Measurements from ENCODE around the gene TSPOAP1.

Gene TSPOAP1

DNA sequence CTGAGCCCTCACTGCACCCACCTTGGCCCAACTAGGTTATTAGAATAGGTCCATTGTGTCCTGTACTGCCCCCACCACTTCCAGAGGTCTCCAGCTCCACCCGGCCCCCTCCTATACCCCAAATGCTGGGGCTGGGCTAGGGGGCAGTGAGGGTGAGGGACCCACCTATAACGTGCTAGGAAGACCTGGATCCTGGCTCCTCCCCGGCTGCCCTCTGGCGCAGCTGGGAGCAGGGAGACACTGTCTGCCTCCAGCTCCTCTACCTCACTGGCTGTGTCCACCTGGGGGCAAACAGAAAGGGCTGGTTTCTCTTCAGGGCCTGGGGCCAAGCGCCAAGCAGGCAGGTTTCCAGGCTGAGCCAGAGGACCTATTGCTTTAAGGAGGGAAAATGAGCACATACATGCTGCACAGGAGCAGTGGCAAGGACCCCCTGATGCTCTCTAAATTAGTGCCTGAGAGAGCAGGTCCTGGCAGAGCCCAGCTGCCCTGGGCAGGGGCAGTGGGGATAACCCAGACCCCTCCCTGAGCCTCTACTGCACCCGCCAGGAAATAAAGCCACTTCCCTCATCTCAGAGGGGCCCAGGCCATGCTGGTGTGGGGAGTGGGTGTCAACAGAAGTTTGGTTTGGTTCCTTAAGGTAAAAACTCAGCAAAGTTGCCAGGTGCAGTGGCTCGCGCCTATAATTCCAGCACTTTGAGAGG is 12.2 kb downstream of the TSPOAP1 start:
- DNase-seq = peak; percentile 2

DNA sequence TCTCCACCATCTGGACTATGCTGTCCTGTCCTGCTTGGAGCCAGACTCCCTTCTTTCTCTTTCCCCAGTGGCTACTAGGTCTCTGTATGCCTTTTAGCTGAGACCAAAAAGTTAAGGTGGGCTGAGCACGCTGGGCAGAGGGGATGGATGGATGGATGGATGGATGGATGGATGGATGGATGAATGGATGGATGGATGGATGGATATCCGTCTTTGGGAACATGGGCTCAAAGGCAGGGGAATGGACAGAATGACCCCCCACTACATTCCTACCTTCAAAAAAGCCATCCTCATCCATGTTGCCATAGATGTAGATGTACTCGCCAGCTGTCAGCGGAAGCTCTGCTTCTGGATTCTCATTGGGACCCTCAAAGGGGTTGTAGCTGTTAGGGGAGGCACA is 12.8 kb downstream of the TSPOAP1 start:
- no peak for DNase-seq

DNA sequence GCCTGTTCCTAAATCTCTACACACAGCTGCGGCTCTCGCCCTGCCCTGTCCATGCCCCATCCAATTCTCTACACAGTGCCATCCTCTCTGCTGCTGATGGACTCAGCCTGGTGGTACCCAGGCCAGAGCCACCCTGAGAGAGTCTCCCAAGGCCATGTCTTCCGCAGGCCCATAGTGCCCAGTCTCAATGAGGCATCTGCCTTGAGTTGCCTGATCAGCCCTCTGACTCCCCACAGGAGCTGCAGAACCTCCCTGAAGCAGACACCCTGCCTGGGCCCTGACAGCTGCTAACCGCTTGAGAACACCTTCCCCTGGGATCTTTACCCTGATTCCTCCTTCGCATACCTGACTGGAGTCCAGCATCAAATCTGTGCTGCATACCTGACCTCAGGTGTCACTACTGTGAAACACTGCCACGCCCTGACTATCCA is 13.3 kb downstream of the TSPOAP1 start:
- DNase-seq = peak; percentile 1

DNA sequence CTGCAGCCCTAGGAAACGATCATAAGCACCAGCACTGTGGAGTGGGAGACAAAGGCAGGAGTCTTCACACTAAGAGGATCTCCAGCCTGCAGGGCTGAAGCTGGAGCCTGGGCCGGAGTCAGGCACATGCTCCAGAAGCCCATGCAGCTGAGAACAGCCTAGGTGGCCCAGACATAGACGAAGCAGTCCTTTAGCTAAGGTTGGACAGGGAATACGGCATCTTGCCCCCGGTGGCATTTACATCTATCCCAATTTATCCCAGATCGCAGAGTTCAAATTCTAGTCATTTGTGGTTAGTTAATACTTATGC is 13.9 kb downstream of the TSPOAP1 start:
- DNase-seq = no peak

DNA sequence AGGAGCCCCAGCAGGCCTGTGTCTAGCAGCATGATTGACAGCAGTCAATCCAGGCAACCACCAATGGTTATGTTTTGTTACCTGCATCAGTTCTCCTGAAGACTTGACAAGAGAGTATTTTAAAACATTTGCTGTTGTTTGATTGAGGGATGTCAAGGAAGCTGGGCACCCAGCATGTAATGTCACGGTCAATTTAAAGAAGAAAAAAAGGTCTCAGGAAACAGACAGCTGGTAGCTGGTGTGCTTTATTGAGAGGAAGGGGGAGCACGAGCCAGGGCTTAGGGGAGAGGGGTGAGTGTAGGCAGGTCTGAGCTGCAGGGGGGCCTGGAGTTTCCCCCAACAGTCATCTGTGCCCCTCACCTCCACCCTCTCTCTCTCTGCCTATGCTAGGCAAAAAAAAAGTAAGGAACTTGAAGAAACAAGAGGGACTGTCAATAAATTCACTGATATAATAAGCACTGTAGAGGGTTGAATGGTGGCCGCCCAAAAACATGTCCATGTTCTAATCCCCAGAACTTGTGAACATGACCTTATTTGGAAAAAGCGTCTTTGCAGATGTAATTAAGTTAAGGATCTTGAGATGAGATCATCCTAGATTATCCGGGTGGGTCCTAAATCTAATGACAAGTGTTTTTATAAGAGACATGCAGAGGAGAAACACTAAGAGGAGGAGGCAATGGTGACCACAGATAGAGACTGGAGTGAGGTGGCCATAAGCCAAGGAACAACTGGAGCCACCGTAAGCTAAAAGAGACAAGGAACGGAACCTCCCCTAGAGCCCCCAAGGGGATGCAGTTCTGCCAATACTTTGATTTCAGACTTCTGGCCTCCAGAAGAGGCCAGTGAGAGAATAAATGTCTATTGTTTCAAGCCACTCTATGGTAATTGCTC is 14.5 kb downstream of the TSPOAP1 start:
- DNase-seq = no peak

DNA sequence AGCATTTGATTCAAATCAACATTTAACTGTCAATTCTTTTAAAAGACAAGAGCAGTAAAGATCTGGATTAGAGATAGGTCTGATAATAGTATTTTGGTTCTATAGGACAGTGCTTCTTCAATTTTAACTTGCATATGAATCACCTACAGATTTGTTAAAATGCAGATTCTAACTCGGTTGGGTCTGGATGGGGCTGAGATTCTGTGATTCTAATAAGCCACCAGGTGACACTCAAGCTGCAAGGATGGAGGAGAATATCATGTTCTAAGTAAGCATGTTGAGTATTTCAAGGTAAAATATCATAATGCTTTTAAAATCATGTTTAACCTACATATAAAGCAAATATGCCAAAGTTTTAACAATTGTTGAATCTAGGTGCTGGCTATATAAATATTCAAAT is 15.8 kb downstream of the TSPOAP1 start:
- no peak for DNase-seq

DNA sequence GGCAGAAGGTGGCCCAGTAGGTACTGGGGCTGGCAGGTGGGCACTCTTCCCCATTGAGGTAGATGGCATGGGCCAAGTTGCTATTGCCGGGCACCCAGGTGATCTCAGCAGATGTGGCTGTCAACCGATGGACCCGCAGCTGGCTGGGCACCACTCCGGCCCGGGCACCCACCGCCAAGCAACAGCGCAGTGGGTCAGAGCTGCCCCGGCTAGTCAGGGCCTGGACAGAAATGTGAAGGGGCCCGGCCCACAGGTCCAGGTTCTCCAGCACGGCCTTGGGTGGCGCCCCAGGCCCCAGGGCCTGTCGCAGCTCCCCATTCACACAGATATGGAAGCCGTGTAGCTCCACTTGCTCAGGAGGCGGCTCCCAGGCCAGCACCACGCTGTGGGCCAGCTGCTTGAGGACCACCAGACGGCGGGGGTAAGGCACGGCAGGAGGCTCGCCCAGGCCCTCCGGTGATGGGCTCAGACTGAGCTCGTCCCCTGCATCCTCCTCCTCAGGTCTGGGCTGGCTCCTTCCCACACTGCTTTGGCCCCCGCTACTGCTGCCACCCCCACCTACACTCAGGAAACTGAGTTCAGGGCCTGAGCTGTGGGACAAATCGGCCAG is 16.5 kb downstream of the TSPOAP1 start:
- no peak for DNase-seq

DNA sequence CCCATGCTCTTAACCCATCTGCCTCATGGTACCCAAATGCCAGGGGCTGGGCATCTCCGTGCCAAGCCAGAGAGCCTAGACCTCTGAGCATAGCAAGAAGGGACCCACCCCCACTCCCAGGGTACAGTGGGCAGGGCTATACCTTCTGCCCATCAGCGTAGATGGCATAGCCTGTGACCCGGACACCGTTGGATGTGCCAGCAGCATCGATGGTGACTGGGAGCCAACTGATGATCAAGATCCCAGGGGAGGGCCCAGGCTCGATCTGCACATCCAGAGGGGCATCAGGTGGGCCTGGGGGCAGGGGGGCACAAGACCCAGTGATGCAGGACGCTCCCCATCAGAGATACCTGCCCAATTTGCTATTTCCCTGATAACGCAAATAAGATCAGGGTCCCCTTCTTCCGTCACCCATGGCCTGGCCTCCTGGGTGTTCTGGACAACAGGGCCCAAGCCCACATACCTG is 17.1 kb downstream of the TSPOAP1 start:
- no peak for DNase-seq

DNA sequence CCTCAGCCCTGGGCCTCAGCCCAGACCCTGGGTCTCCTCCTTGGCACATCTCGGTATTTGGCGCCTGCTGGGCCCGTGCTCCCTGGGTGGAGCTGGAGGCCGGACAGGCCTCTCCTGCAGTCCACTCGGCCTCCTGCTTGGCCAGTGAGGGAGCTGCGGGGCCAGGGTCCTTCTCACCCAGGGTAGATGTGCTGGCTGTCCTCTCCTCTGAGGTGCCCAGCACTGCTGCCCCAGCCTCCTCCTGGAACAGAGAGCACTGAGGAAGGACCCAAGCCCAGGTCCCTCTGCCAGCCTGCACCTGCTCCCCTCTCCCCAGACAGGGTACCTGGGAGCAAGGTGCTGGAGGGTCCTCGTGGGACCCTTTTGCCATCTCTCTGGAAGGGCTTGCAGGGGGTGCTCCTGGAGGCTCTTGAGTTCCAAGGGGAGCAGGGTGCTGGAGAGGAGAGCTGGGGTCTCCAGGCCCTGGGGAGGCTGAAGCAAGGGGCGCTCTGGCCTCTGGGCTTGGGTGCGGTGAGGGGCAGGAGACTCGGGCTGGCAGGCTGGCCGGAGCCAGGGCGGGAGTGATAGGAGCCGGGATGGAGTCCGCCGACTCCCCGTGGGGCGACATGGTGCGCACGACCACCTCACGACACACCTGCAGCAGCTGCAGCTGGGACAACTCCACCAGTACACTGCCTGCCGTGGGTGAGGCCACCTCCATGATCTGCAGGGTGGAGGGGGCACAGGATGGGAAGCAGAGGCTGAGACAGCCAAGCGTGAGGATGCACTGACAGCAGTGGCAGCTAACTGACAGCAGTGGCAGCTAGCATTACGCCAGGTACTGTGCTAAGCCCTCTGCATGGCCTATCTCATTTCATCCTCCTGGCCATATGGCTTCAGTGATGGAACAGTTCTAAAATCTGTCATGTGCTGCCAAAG is 17.8 kb downstream of the TSPOAP1 start:
- DNase-seq = no peak

DNA sequence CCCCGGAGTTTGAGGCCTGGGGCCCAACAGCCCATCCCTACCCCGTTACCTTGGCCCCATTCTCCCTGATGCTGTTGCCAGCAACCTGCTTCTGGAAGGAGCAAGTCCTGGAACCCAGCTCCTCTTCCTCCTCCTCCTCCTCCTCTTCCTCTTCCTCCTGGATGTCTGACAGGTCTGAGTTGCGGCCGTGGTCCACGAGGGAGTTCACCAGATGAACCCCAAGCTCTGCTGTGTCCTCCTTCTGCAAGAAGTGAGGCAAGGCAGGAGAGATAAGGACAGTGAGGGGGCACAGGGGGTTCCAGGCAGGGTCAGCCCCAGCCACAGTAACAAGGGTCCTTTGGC is 18.7 kb downstream of the TSPOAP1 start:
- DNase-seq = no peak

DNA sequence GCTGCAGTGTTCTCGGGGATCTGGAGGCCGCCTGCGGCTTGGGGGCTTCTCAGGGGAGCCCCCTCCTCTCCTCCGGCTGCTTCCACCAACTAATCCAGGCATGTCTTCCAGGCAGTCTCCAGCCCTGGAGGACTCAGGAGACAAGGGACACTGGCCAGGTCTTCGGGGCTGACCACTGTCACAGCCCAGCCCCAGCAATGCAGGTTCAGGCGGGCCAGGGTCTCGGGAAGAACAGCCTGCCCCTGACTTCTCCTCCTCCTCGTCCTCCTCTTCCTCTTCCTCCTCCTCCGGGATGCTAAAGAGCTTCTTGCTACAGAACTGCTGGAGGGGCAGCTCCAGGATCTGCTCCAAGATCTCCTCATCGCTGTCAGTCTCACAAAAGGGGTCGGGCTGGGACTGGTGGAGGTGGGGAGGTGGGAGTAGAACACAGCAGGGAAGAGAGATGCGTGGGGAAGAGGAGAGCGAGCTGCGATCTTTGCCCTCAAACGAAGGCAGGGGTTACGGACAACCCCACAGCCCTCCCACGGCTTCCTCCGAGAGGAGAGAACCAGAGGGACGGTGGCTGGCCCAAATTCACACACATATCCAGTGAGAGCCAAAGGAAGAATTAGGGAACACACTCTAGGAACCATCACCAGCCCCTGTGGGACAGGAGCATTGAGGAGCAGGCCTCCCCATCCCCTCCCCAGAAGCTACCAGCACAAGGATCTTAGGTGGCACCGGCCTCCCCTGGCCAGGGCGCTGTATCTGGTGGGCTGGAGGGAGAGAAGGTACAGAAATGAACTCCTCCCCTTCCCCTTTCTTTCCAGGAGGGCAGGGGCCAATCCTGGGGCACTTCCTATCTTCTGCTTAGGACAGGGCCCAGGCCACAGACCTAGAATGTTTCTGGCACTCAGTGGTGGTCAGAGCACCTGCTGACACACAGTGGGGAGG is 19.3 kb downstream of the TSPOAP1 start:
- no peak for DNase-seq

DNA sequence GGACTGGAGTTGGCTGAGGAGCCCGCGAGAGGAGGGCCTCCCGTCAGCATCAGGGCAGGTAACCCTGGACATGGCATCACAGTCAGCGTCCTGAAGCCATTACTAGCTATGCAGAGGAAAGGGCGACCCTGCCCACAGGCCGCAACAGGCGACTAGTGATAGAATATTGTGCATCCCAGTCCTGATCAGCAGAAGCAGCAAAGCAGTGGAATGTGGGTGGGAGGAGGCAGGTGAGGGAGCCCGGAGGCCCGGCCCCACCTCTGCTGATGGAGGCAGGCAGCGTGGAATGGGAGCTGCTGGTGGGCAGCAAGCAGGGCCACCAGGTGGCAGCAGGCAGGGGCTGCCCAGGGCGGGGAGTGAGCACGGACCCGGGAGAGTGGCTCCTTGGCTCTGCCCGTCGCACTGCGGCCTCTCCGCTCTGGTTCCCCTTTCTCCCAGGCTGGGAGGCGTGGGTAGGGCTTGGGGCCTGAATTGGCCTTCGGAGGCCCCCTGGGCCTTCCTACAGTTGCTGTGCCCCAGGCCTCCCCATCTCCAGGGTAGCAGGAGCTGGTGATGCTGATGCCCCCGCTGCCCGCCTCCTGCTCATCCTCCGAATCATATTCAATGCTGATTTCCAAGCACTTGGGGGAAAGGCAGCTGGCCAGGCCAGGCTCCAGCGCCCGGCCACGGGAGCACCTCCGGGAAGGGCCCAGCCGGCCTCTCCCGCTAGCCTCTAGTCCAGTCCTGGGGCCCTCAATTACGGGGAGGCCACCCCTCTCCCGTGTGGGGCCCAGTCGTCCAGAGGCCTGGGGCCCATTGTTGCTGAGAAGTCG is 20.2 kb downstream of the TSPOAP1 start:
- DNase-seq = no peak

DNA sequence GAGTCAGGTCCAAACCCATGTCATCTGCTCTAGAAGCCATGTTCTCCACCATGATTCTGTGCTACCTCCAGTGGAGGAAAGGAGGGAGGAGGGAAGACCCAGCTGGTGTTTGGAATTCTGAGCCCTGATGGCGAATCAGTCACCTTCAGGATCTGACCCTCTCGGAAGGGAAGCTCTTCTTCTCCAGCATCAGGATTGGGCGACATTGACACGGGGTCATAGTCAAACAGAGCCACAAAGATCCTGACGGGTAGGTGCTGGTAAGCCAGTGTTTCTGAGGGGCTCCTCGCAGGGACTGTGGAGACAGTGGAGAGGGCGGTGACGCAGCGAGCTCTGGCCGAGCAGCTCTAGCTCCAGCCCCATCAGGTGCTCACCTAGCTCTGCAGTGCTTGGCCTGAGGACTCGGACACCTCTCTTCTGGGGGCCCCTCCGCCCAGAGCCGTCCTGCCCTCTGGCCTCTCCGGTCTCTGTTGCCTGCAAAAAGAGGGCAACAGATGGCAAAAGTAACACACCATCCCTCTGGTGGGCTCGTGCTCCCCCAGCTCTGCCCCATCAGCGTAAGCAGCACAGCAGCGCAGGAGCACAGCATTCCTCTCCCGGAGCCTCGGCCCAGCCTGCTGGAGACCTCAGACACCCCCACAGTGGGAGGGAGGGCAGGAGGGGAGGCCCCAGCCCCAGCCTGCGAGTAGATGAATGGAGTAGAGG is 21.0 kb downstream of the TSPOAP1 start:
- no peak for DNase-seq

DNA sequence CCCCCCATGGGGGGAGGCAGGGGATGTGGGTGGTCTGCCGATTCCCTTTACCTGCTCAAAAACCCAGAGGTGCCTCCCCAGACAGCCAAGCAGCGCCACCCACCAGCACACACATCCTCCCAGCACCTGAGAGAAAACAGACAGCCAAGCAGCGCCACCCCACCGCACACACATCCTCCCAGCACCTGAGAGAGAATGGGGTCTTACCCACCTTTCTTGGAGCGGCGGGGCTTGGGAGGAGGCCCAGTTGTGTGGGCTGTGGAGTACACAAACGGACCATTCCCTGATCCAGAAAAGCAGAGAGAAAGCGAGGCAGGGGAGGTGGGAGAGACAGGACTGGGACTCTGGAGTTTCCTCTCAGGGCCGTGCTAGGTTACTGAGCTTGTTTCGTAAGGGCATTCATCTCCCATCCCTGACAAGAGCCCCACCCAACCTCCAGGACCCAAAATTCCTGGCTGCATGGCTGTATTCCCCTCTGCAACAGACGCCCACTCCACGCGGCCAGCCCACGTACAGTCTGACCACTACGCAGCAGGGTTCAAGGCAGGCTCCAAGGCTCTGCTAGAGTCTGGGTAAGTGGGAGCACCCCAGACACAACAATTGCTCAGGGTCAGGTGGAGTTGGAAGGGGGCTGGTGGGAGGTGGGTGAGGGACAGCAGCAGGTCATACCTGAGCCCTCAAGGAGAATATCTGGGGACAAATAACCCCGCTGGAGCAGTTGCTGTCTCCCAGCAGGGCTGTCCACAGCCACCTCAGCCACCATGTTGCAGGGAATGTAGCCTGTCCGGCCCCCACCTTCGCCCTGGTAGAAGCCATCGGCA is 22.3 kb downstream of the TSPOAP1 start:
- DNase-seq = no peak

DNA sequence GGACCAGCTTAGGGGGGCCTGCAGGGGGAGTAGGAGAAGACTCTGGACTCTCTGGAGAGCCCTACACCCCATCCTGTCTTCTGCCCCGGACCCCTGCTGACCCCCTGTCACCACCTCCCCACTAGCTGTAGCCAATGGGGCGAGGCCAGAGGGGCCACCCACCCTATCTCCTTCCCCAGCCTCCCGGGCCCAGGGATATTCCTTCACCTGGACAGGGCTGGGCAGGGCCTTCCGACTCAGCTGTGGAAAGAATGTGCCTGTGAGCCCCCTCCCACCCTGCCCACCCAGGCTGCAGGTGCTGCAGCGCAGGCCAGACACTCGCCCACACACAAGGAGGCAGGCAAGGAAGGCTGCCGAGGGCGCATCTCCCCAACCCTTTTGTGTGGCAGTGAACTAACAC is 23.0 kb downstream of the TSPOAP1 start:
- no peak for DNase-seq

DNA sequence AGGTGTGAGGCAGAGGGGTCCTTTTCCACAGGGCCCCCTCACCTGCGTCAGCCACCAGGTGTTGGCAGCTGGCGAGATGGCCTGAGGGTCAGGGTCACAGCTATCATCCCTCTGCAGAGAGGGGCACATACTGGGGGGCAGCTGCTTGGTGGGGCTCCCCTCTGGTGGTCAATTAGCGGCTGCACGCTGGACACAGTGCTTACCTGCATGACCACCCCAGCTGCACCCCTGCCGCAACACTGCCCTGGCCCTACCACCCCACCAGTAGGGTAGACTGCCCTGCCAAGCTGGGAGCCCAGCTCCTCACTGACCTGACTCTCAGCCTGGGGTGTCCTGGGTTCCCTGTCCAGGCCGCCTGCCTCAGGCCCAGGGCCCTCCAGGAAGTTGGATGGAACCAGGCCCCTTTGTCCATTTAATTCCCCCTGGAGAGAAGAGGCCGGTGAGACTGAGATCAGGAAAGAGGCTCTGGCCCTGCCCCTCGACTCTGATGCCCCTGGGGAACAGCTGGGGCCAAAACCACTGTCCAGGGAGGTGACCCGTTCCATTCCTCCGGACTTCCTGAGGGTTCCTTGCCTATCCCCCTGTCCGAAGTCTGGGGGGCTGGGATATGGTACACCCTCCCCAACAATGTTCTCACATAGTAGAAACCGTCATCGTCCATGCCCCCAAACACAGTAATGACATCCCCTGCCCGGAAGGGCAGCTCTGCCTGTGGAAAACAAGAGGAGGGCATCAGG is 23.7 kb downstream of the TSPOAP1 start:
- no peak for DNase-seq

DNA sequence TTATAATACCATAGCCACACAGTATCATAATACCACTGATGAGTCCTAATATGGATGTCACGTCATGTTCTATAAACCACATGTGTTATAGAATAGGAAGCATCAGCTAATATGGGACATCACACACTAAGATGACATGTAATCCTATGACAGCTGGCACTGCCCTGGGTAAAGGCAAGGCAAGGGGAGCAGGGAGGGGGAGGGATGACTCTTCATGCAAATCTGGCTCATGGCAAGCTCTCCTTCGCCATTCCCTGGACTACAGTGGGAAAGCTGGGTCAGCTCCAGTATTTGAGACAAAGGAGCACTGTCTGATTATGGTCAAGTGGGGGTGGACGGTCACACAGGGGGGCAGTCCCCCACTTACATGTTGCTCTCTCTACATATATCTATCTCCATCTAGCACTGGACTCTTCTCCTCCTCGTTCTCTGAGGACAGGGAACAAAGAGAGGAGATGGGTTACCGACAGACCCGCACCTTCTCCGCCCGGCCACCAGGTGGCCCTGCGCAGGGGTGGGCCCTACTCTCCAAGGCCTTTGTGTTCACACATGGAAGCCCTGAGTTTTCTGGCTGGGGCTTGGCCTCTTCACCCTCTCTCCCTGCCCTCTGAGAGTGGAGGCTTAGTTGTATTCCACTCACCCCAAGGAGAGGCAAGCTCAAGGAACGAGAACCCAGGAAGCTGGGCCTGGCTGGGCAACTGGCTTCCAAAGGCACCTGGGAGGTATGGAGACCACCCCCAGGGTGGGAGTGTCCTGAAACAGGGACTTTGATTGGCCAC is 24.4 kb downstream of the TSPOAP1 start:
- peak; percentile 65 for DNase-seq

Data from stimulated activated CD4-positive, alpha-beta T cell treated with anti-CD3 and anti-CD28 coated beads, Interleukin-4, amount 100 ng/mL, for 24 hours (primary cell).